ENCODE measurements around the gene ZNF394. TPM values are rescaled to one million over a fixed set of nuclear protein-coding genes. Genes with fewer than 3 reads are reported as not detected.

ZNF394 gene
- total RNA-seq, 6 donors from 2014 or later, result 29.0 to 186 (median 34.8) TPM

- Histone ChIP-seq H3K36me3 (peaks cover 0 to 27% (median 6%) of the 10 kb centered on the region in 4 donors), H3K9me3 (no peaks in the 10 kb centered on the region), H3K27ac (no peak overlapping the region), H3K27me3 (no peaks in the 10 kb centered on the region), H3K4me1 (no peaks in the 10 kb centered on the region), H3K4me3 (no peak overlapping the region)
- WGBS, 2 donors, result 93 to 94% methylated on average over 5 of the region's 5 CpGs
- ATAC-seq (ENCODE audit: low FRiP score in 2 of 2), result no peak
- TF ChIP-seq POLR2AphosphoS5 (IDR thresholded peaks at IDR 0.05), result no peak
- DNase-seq, result no peak
These were observed 15.0 kb downstream of the ZNF394 start for GRCh38 chr7:99485094-99485493.

GRCh38 chr7:99478464-99479440 lies 21.3 kb downstream of the ZNF394 start:
- 64 to 68% methylated on average over 7 to 15 of the region's 15 CpGs for WGBS, 2 donors
- DNase-seq, result no peak

GRCh38 chr7:99476107-99476506 lies 24.0 kb downstream of the ZNF394 start:
- DNase-seq (no peak), ATAC-seq (ENCODE audit: low FRiP score in 2 of 2) (no peak)
- H3K4me1 ChIP-seq, result peaks cover 17 to 39% (median 21%) of the 10 kb centered on the region in 4 donors
- H3K36me3 ChIP-seq, result peaks cover 0 to 7% (median 2%) of the 10 kb centered on the region in 4 donors
- no peaks in the 10 kb centered on the region for H3K9me3 ChIP-seq
- no peak overlapping the region for H3K4me3 ChIP-seq
- H3K27me3 ChIP-seq, result no peaks in the 10 kb centered on the region
- 85 to 87% methylated on average over 5 of the region's 5 CpGs for WGBS, 2 donors
- TF ChIP-seq CTCF (IDR thresholded peaks at IDR 0.05) (no peak), POLR2AphosphoS5 (IDR thresholded peaks at IDR 0.05) (no peak), EP300 (IDR thresholded peaks at IDR 0.05) (no peak), POLR2A (IDR thresholded peaks at IDR 0.05) (no peak)
- H3K27ac ChIP-seq, result no peak overlapping the region

More at GRCh38 chr7:99478464-99479440, 21.3 kb downstream of the ZNF394 start:
- H3K36me3 ChIP-seq, result peaks cover 0 to 7% (median 5%) of the 10 kb centered on the region in 4 donors
- no peak overlapping the region for H3K4me3 ChIP-seq
- no peak for TF ChIP-seq POLR2AphosphoS5 (IDR thresholded peaks at IDR 0.05)
- no peak for TF ChIP-seq CTCF (IDR thresholded peaks at IDR 0.05)
- TF ChIP-seq POLR2A (IDR thresholded peaks at IDR 0.05), result no peak
- no peak for TF ChIP-seq EP300 (IDR thresholded peaks at IDR 0.05)
- H3K27ac ChIP-seq, result peak overlapping the region in 1 of 4 donors; percentile 27
- peaks cover 10 to 22% (median 13%) of the 10 kb centered on the region in 4 donors for H3K4me1 ChIP-seq
- ATAC-seq (ENCODE audit: low FRiP score in 2 of 2), result peak in 1 of 2 donors; percentile 35
- no peaks in the 10 kb centered on the region for H3K27me3 ChIP-seq
- H3K9me3 ChIP-seq, result no peaks in the 10 kb centered on the region

- Histone ChIP-seq H3K27me3 (no peaks in the 10 kb centered on the region), H3K27ac (peak overlapping the region; percentile 77 to 91 (median 86)), H3K36me3 (peaks cover 0 to 3% (median 0%) of the 10 kb centered on the region in 4 donors), H3K9me3 (no peaks in the 10 kb centered on the region), H3K4me3 (peak overlapping the region; percentile 63 to 90 (median 82)), H3K4me1 (peaks cover 9 to 35% (median 11%) of the 10 kb centered on the region in 4 donors)
- DNase-seq (no peak), ATAC-seq (ENCODE audit: low FRiP score in 2 of 2) (peak; percentile 24 to 51)
- no peak for TF ChIP-seq CTCF (IDR thresholded peaks at IDR 0.05)
- no peak for TF ChIP-seq POLR2AphosphoS5 (IDR thresholded peaks at IDR 0.05)
- TF ChIP-seq POLR2A (IDR thresholded peaks at IDR 0.05), result no peak
- no peak for TF ChIP-seq EP300 (IDR thresholded peaks at IDR 0.05)
- WGBS, 2 donors, result 0 to 3% methylated on average over 7 of the region's 7 CpGs
These were observed 26.8 kb downstream of the ZNF394 start for GRCh38 chr7:99473315-99473596.

GRCh38 chr7:99472561-99473314 lies 27.3 kb downstream of the ZNF394 start, which contains the start of gene ZNF789:
TSS of gene ZNF789 (plus strand) at chr7:99472890. CDS start at chr7:99476457, 3,567 bp downstream.
- DNase-seq (peak; percentile 99), ATAC-seq (ENCODE audit: low FRiP score in 2 of 2) (peak; percentile 99 to 100)
- TF ChIP-seq EP300 (IDR thresholded peaks at IDR 0.05) (no peak), POLR2A (IDR thresholded peaks at IDR 0.05) (peak in 2 of 4 donors; percentile 39 to 65), POLR2AphosphoS5 (IDR thresholded peaks at IDR 0.05) (peak in 1 of 2 donors; percentile 64), CTCF (IDR thresholded peaks at IDR 0.05) (peak in 1 of 6 experiments; percentile 21)
- H3K9me3 ChIP-seq, result no peaks in the 10 kb centered on the region
- no peaks in the 10 kb centered on the region for H3K27me3 ChIP-seq
- H3K4me1 ChIP-seq, result peaks cover 9 to 33% (median 10%) of the 10 kb centered on the region in 4 donors
- H3K36me3 ChIP-seq, result no peaks in the 10 kb centered on the region
- WGBS, 2 donors, result 1% methylated on average over 18 to 42 of the region's 56 CpGs
- H3K27ac ChIP-seq, result peak within 1 kb of the TSS; percentile 77 to 91 (median 86)
- peak within 1 kb of the TSS; percentile 63 to 90 (median 82) for H3K4me3 ChIP-seq

Measured in upper lobe of left lung (tissue), 6 donors.